Inflammatory macrophage treated with lipopolysaccharide for 4 hours (primary cell): ENCODE measurements around the gene RAB6C.
"Not testable (repeated sequence)": the region's sequence is repeated elsewhere in the genome, so short reads cannot be mapped to it uniquely, and the experiment has no call there.

ENCODE experiments used
- DNase-seq: peaks from one replicate; pipeline ENCODE4 v3.0.0-alpha.2; 2020

The RAB6C gene

GRCh38 chr2:129996657-129997237 is 17.3 kb downstream of the RAB6C start:
- not testable (repeated sequence) for DNase-seq

- not testable (repeated sequence) for DNase-seq
Measured at GRCh38 chr2:129998771-129999170, 19.3 kb downstream of the RAB6C start.

GRCh38 chr2:130005862-130006261 is 26.4 kb downstream of the RAB6C start:
- not testable (repeated sequence) for DNase-seq

- DNase-seq, result not testable (repeated sequence)
Measured at GRCh38 chr2:130016701-130017100, 37.2 kb downstream of the RAB6C start.

- no peak for DNase-seq
Measured at GRCh38 chr2:130019402-130019801, 39.9 kb downstream of the RAB6C start.

- not testable (repeated sequence) for DNase-seq
Measured at GRCh38 chr2:130020069-130020468, 40.6 kb downstream of the RAB6C start.

- not testable (repeated sequence) for DNase-seq
Measured at GRCh38 chr2:130025931-130026330, 46.5 kb downstream of the RAB6C start.
